ENCODE data around the gene IVD. TPM values are rescaled to one million over a fixed set of nuclear protein-coding genes. Genes with fewer than 3 reads are reported as not detected.
A peak's percentile ranks its signal among the peaks of the same experiment; 100 is the strongest.

The IVD gene
- total RNA-seq, 2 experiments from 2014 or later, result 77.7 to 79.9 TPM

- peaks cover 31% of the 10 kb centered on the region for H3K4me1 Mint-ChIP-seq (ENCODE audit: low read depth)
- CTCF ChIA-PET, result interaction anchor here (0.6 to 3.2 kb wide), 18 partner anchors 8 to 123 kb away, joined by 3 to 18 read pairs (median 4); partner anchors contain the start of genes IVD and KNSTRN
Measured at GRCh38 chr15:40397688-40398412, 7.7 kb upstream of the IVD start.

GRCh38 chr15:40398413-40398873, 7.2 kb upstream of the IVD start:
- ChIA-PET CTCF (interaction anchor here (0.6 to 3.2 kb wide), 18 partner anchors 7 to 229 kb away, joined by 3 to 18 read pairs (median 4); partner anchors contain the start of genes DISP2 and IVD), POLR2A (interaction anchor here (1.2 to 2.3 kb wide), 4 partner anchors 9 to 16 kb away, joined by 3 to 14 read pairs (median 5); partner anchors contain the start of gene KNSTRN)
- H3K4me3 Mint-ChIP-seq, result peak overlapping the region; percentile 61
- peaks cover 31% of the 10 kb centered on the region for H3K4me1 Mint-ChIP-seq (ENCODE audit: low read depth)
- ATAC-seq, result peak; percentile 86
- peak; percentile 46 for DNase-seq
- peaks cover 20% of the 10 kb centered on the region for H3K36me3 Mint-ChIP-seq (ENCODE audit: low read depth)
- no peaks in the 10 kb centered on the region for H3K9me3 Mint-ChIP-seq (ENCODE audit: insufficient read depth)
- no peaks in the 10 kb centered on the region for H3K27me3 Mint-ChIP-seq (ENCODE audit: low read depth)
- peak overlapping the region; percentile 84 for H3K27ac Mint-ChIP-seq

More at GRCh38 chr15:40397688-40398412, 7.7 kb upstream of the IVD start:
- POLR2A ChIA-PET, result interaction anchor here (0.6 to 2.3 kb wide), 4 partner anchors 8 to 15 kb away, joined by 3 to 14 read pairs (median 5); partner anchors contain the start of gene KNSTRN
- H3K4me3 Mint-ChIP-seq, result peak overlapping the region; percentile 61
- H3K27me3 Mint-ChIP-seq (ENCODE audit: low read depth), result no peaks in the 10 kb centered on the region
- ATAC-seq (peak; percentile 69), DNase-seq (no peak)
- H3K9me3 Mint-ChIP-seq (ENCODE audit: insufficient read depth), result no peaks in the 10 kb centered on the region
- H3K36me3 Mint-ChIP-seq (ENCODE audit: low read depth), result peaks cover 26% of the 10 kb centered on the region
- H3K27ac Mint-ChIP-seq, result peak overlapping the region; percentile 84

- POLR2A ChIA-PET, result interaction anchor here (0.6 to 2.3 kb wide), 3 partner anchors 8 to 271 kb away, joined by 3 to 7 read pairs (median 3); no protein-coding TSS in a partner anchor
- CTCF ChIA-PET, result interaction anchor here (0.6 to 2.7 kb wide), 3 partner anchors 31 to 55 kb away, joined by 3 to 17 read pairs (median 6); partner anchors contain the start of gene DISP2
- H3K27me3 Mint-ChIP-seq (ENCODE audit: low read depth), result no peaks in the 10 kb centered on the region
- H3K27ac Mint-ChIP-seq, result no peak overlapping the region
- H3K36me3 Mint-ChIP-seq (ENCODE audit: low read depth), result peaks cover 15% of the 10 kb centered on the region
- H3K9me3 Mint-ChIP-seq (ENCODE audit: insufficient read depth), result no peaks in the 10 kb centered on the region
- ATAC-seq, result no peak
- H3K4me1 Mint-ChIP-seq (ENCODE audit: low read depth), result peaks cover 34% of the 10 kb centered on the region
- no peak for DNase-seq
- no peak overlapping the region for H3K4me3 Mint-ChIP-seq
Measured at GRCh38 chr15:40399370-40399769, 6.2 kb upstream of the IVD start.

GRCh38 chr15:40407330-40407990, 1.9 kb downstream of the IVD start:
- Mint-ChIP-seq H3K4me3 (peak overlapping the region; percentile 86), H3K9me3 (ENCODE audit: insufficient read depth) (no peaks in the 10 kb centered on the region), H3K36me3 (ENCODE audit: low read depth) (peaks cover 51% of the 10 kb centered on the region), H3K4me1 (ENCODE audit: low read depth) (peaks cover 45% of the 10 kb centered on the region), H3K27me3 (ENCODE audit: low read depth) (no peaks in the 10 kb centered on the region), H3K27ac (peak overlapping the region; percentile 40)
- POLR2A ChIA-PET, result interaction anchor here (0.9 to 2.1 kb wide), 4 partner anchors 9 to 34 kb away, joined by 3 to 7 read pairs (median 5); partner anchors contain the start of genes BAHD1 and KNSTRN
- ATAC-seq (no peak), DNase-seq (no peak)
- CTCF ChIA-PET, result interaction anchor here (0.6 to 5.6 kb wide), 9 partner anchors 9 to 132 kb away, joined by 3 to 38 read pairs (median 15); partner anchors contain the start of gene KNSTRN

GRCh38 chr15:40409366-40409765, 3.8 kb downstream of the IVD start:
- ATAC-seq (no peak), DNase-seq (no peak)
- Mint-ChIP-seq H3K36me3 (ENCODE audit: low read depth) (peaks cover 54% of the 10 kb centered on the region), H3K4me1 (ENCODE audit: low read depth) (peaks cover 42% of the 10 kb centered on the region), H3K4me3 (no peak overlapping the region), H3K27me3 (ENCODE audit: low read depth) (no peaks in the 10 kb centered on the region), H3K9me3 (ENCODE audit: insufficient read depth) (no peaks in the 10 kb centered on the region), H3K27ac (no peak overlapping the region)
- CTCF ChIA-PET, result interaction anchor here (1.4 to 1.8 kb wide), 2 partner anchors 12 to 134 kb away, joined by 3 to 8 read pairs; no protein-coding TSS in a partner anchor
- POLR2A ChIA-PET, result no interaction called here

GRCh38 chr15:40410476-40410875, 4.9 kb downstream of the IVD start:
- H3K4me3 Mint-ChIP-seq, result no peak overlapping the region

GRCh38 chr15:40412095-40412759, 6.6 kb downstream of the IVD start:
- Mint-ChIP-seq H3K9me3 (ENCODE audit: insufficient read depth) (no peaks in the 10 kb centered on the region), H3K27ac (no peak overlapping the region), H3K27me3 (ENCODE audit: low read depth) (no peaks in the 10 kb centered on the region), H3K4me3 (no peak overlapping the region), H3K36me3 (ENCODE audit: low read depth) (peaks cover 62% of the 10 kb centered on the region), H3K4me1 (ENCODE audit: low read depth) (peaks cover 25% of the 10 kb centered on the region)
- POLR2A ChIA-PET, result interaction anchor here (0.6 kb wide), 1 partner anchor 108 kb away, joined by 4 read pairs; no protein-coding TSS in a partner anchor
- ATAC-seq (no peak), DNase-seq (no peak)
- CTCF ChIA-PET, result no interaction called here

More at GRCh38 chr15:40410476-40410875, 4.9 kb downstream of the IVD start:
- Mint-ChIP-seq H3K27ac (no peak overlapping the region), H3K36me3 (ENCODE audit: low read depth) (peaks cover 65% of the 10 kb centered on the region), H3K9me3 (ENCODE audit: insufficient read depth) (no peaks in the 10 kb centered on the region), H3K4me1 (ENCODE audit: low read depth) (peaks cover 32% of the 10 kb centered on the region), H3K27me3 (ENCODE audit: low read depth) (no peaks in the 10 kb centered on the region)
- ChIA-PET POLR2A (no interaction called here), CTCF (interaction anchor here (1.1 to 1.8 kb wide), 3 partner anchors 11 to 136 kb away, joined by 3 to 8 read pairs (median 5); no protein-coding TSS in a partner anchor)
- no peak for DNase-seq
- no peak for ATAC-seq

GRCh38 chr15:40413036-40413435, 7.4 kb downstream of the IVD start:
- no peak for DNase-seq
- ChIA-PET POLR2A (interaction anchor here (0.6 to 1.4 kb wide), 2 partner anchors 8 to 109 kb away, joined by 4 to 6 read pairs; partner anchors contain the start of gene IVD), CTCF (interaction anchor here (1.3 kb wide), 1 partner anchor 9 kb away, joined by 3 read pairs; no protein-coding TSS in a partner anchor)
- Mint-ChIP-seq H3K27me3 (ENCODE audit: low read depth) (no peaks in the 10 kb centered on the region), H3K9me3 (ENCODE audit: insufficient read depth) (no peaks in the 10 kb centered on the region), H3K36me3 (ENCODE audit: low read depth) (peaks cover 57% of the 10 kb centered on the region), H3K4me1 (ENCODE audit: low read depth) (peaks cover 17% of the 10 kb centered on the region), H3K4me3 (no peak overlapping the region), H3K27ac (no peak overlapping the region)
- no peak for ATAC-seq

- no peaks in the 10 kb centered on the region for H3K27me3 Mint-ChIP-seq (ENCODE audit: low read depth)
- H3K36me3 Mint-ChIP-seq (ENCODE audit: low read depth), result peaks cover 43% of the 10 kb centered on the region
- ChIA-PET POLR2A (interaction anchor here (0.8 to 1.3 kb wide), 2 partner anchors 16 to 33 kb away, joined by 3 read pairs; partner anchors contain the start of gene KNSTRN), CTCF (interaction anchor here (0.6 kb wide), 1 partner anchor 77 kb away, joined by 3 read pairs; no protein-coding TSS in a partner anchor)
- ATAC-seq, result no peak
- no peak for DNase-seq
- H3K4me1 Mint-ChIP-seq (ENCODE audit: low read depth), result peaks cover 3% of the 10 kb centered on the region
- no peak overlapping the region for H3K27ac Mint-ChIP-seq
- H3K9me3 Mint-ChIP-seq (ENCODE audit: insufficient read depth), result no peaks in the 10 kb centered on the region
- no peak overlapping the region for H3K4me3 Mint-ChIP-seq
Measured at GRCh38 chr15:40414816-40415215, 9.2 kb downstream of the IVD start.

GRCh38 chr15:40415226-40415625, 9.6 kb downstream of the IVD start:
- DNase-seq (no peak), ATAC-seq (no peak)
- H3K27ac Mint-ChIP-seq, result no peak overlapping the region
- H3K36me3 Mint-ChIP-seq (ENCODE audit: low read depth), result peaks cover 41% of the 10 kb centered on the region
- no peak overlapping the region for H3K4me3 Mint-ChIP-seq
- H3K27me3 Mint-ChIP-seq (ENCODE audit: low read depth), result no peaks in the 10 kb centered on the region
- H3K4me1 Mint-ChIP-seq (ENCODE audit: low read depth), result no peaks in the 10 kb centered on the region
- CTCF ChIA-PET, result no interaction called here
- POLR2A ChIA-PET, result no interaction called here
- no peaks in the 10 kb centered on the region for H3K9me3 Mint-ChIP-seq (ENCODE audit: insufficient read depth)

- Mint-ChIP-seq H3K36me3 (ENCODE audit: low read depth) (peaks cover 32% of the 10 kb centered on the region), H3K4me3 (no peak overlapping the region), H3K27me3 (ENCODE audit: low read depth) (no peaks in the 10 kb centered on the region), H3K9me3 (ENCODE audit: insufficient read depth) (no peaks in the 10 kb centered on the region), H3K4me1 (ENCODE audit: low read depth) (peaks cover under 1% of the 10 kb centered on the region), H3K27ac (no peak overlapping the region)
- POLR2A ChIA-PET, result no interaction called here
- DNase-seq (no peak), ATAC-seq (no peak)
- CTCF ChIA-PET, result interaction anchor here (11.4 kb wide), 1 partner anchor 47 kb away, joined by 109 read pairs; no protein-coding TSS in a partner anchor
Measured at GRCh38 chr15:40416056-40416455, 10.5 kb downstream of the IVD start.

Data from activated CD8-positive, alpha-beta T cell treated with anti-CD3 and anti-CD28 coated beads, Interleukin-2, amount 10 ng/mL, durations not matched to agents 7 days and 5 days (primary cell).